Lower leg skin (tissue), 4 donors: Measurements from ENCODE around the gene SLC38A1. TPM values are rescaled to one million over a fixed set of nuclear protein-coding genes. Genes with fewer than 3 reads are reported as not detected.

Experiments used
- DNase-seq, 2 donors: peaks; one replicate each; pipeline ENCODE4 v3.0.0-alpha.2; 2019; ENCODE audit warnings: low spot score in 2 of 2
- H3K4me3 ChIP-seq: fragments of 200-600 bp; sonication (generic); 2 replicates; pipeline ENCODE4 v1.5.1; 2017; ENCODE audit warnings: mild to moderate bottlenecking, low read depth; ENCODE audit not compliant: poor library complexity, severe bottlenecking
- POLR2A ChIP-seq, 2 donors: fragments of 450-650 bp; IDR thresholded peaks; one replicate each; pipeline ENCODE4 v1.6.1; 2016 to 2017; ENCODE audit warnings: antibody characterized with exemption in 2 of 2, mild to moderate bottlenecking in 1 of 2, moderate library complexity in 1 of 2
- WGBS, 2 donors: methylation state at CpG; one replicate each; pipeline ENCODE4 v1.1.5; 2018; 5-methylcytosine and 5-hydroxymethylcytosine counted together
- intact Hi-C: fragments of 100-400 bp; cut with DNase I; formaldehyde crosslinking; loops from one replicate; pipeline ENCODE4 v1.15.0; 2023; ENCODE audit warnings: low total_unique reads
- total RNA-seq, 4 donors: library from RNA; depleted of rRNA; stranded (reverse); fragments of >200 nt; gene quantifications; one replicate each; pipeline ENCODE4 v1.1.0, GENCODE V29; 2016
- TF ChIP-seq, protein P1 (sequence below), 3 donors: fragments of 450-650 bp; IDR thresholded peaks; one replicate each; pipeline ENCODE4 v1.5.1; 2016; ENCODE audit warnings: antibody characterized with exemption in 3 of 3, mild to moderate bottlenecking in 3 of 3, moderate library complexity in 2 of 3

Gene SLC38A1
- total RNA-seq, 4 donors from 2014 or later, result 87.3 to 118 (median 102) TPM

DNA sequence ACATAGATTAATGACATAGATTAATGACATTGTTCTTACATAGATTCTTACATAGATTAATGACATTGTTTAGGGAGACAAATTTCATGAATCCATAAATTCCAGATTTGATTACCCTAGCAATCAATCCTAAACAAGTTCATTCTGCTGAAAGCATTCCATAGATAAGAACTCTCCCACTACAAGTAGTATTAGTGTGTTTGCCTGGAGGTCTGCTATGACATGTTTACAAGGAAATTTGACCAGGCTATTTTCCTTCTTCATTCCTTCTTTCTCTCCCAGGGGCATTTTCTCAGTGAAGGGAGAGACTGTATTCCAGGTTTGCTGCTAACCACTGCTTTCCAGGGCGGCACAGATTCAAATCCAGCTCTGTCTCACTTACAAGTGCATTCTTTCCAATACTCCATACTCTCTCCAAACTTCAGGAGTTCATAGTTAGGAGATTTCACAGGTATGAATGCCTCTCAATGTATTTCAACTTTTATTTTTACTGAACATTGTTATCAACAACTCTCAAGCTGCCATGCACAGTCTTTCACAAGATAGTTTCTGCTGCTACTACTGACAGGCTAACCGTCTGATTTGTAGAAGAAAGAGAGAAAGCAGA is 134.5 kb downstream of the SLC38A1 start:
- 83 to 88% methylated on average over 2 of the region's 2 CpGs for WGBS, 2 donors
- intact Hi-C loops, result no loop called here
- no peak for TF ChIP-seq POLR2A (IDR thresholded peaks at IDR 0.05)
- H3K4me3 ChIP-seq, result no peak overlapping the region
- no peak for DNase-seq

DNA sequence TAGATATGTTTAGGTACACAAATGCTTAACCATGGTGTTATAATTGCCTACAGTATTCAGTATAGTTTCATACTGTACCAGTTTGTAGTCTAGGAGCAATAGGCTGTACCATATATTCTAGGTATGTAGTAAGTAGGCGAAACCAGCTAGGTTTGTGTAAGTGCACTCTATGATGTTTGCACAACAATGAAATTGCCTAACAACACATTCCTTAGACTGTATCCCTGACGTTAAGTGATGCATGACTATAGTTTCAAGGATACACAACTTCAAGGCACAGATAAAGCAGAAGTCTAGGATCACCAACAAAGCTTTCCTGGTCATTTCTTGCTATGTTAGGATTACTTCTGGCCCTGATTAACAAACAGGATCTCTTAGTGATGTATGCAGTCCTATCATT is 135.1 kb downstream of the SLC38A1 start:
- intact Hi-C loops, result no loop called here
- no peak for DNase-seq
- TF ChIP-seq, protein P1, sequence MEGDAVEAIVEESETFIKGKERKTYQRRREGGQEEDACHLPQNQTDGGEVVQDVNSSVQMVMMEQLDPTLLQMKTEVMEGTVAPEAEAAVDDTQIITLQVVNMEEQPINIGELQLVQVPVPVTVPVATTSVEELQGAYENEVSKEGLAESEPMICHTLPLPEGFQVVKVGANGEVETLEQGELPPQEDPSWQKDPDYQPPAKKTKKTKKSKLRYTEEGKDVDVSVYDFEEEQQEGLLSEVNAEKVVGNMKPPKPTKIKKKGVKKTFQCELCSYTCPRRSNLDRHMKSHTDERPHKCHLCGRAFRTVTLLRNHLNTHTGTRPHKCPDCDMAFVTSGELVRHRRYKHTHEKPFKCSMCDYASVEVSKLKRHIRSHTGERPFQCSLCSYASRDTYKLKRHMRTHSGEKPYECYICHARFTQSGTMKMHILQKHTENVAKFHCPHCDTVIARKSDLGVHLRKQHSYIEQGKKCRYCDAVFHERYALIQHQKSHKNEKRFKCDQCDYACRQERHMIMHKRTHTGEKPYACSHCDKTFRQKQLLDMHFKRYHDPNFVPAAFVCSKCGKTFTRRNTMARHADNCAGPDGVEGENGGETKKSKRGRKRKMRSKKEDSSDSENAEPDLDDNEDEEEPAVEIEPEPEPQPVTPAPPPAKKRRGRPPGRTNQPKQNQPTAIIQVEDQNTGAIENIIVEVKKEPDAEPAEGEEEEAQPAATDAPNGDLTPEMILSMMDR (IDR thresholded peaks at IDR 0.05), result no peak
- TF ChIP-seq POLR2A (IDR thresholded peaks at IDR 0.05), result no peak
- no peak overlapping the region for H3K4me3 ChIP-seq
- 61 to 71% methylated on average over 2 of the region's 2 CpGs for WGBS, 2 donors

Other genes with a start within 250 kb of the SLC38A1 start
- gene SLC38A2, start 103.7 kb upstream of the SLC38A1 start, total RNA-seq, result 1,000 to 10,000 TPM in 1 of 4 donors, 100 to 1,000 TPM in 3; 487 to 1,086 (median 587) TPM